PC-9 (cell line): ENCODE measurements around the gene UNC50. TPM values are rescaled to one million over a fixed set of nuclear protein-coding genes. Genes with fewer than 3 reads are reported as not detected.

Experiments
- BruUV-seq: library from RNA; stranded (reverse); fragments of 400-500 nt; replicated peaks from 2 replicates; lab custom pipeline; 2021; lab: Mats Ljungman, UMichigan
- CTCF ChIA-PET: fragments of 300-600 bp; sonication (Branson Sonifier 250); formaldehyde crosslinking; loops from one replicate; lab custom pipeline; 2022; ENCODE audit warnings: antibody characterized with exemption; lab: Charles Lee
- POLR2A ChIA-PET: fragments of 300-600 bp; sonication (Branson Sonifier 250); formaldehyde crosslinking; loops from one replicate; lab custom pipeline; 2022; ENCODE audit warnings: antibody characterized with exemption; ENCODE audit not compliant: unreplicated experiment; lab: Charles Lee
- DNase-seq, 2 experiments: peaks; one replicate each; pipeline versions ENCODE4 v3.0.0 to v3.0.0-alpha.2; 2015 to 2022; ENCODE audit warnings: mixed read lengths in 1 of 2
- H2AFZ ChIP-seq: fragments of 200-600 bp; sonication (generic); 2 replicates; pipeline ENCODE4 v1.8.1; 2017; ENCODE audit warnings: antibody characterized with exemption
- H3F3A ChIP-seq: fragments of 200-600 bp; sonication (generic); 2 replicates; pipeline ENCODE4 v1.8.1; 2017; ENCODE audit warnings: antibody characterized with exemption, mild to moderate bottlenecking, low read depth; ENCODE audit not compliant: insufficient read depth
- H3K27ac ChIP-seq: fragments of 200-600 bp; sonication (generic); 2 replicates; pipeline ENCODE4 v1.6.1; 2016; ENCODE audit warnings: mixed run types
- H3K27me3 ChIP-seq: fragments of 200-600 bp; sonication (generic); 2 replicates; pipeline ENCODE4 v1.6.1; 2016; ENCODE audit warnings: low read depth, mixed run types; ENCODE audit not compliant: insufficient read depth
- H3K36me3 ChIP-seq: fragments of 200-600 bp; sonication (generic); 2 replicates; pipeline ENCODE4 v1.6.1; 2016; ENCODE audit warnings: low read depth, mixed run types
- H3K4me1 ChIP-seq: fragments of 200-600 bp; sonication (generic); replicated peaks from 2 replicates; pipeline ENCODE4 v1.6.1; 2016; ENCODE audit warnings: mixed run types; ENCODE audit not compliant: insufficient read depth
- H3K4me2 ChIP-seq: fragments of 200-600 bp; sonication (generic); 2 replicates; pipeline ENCODE4 v1.6.1; 2017; ENCODE audit warnings: mixed run types
- H3K4me3 ChIP-seq: fragments of 200-600 bp; sonication (generic); 2 replicates; pipeline ENCODE4 v1.6.1; 2016; ENCODE audit warnings: mixed run types
- H3K79me2 ChIP-seq: fragments of 200-600 bp; sonication (generic); 2 replicates; pipeline ENCODE4 v1.6.1; 2017; ENCODE audit warnings: low read depth, mixed run types
- H3K9me2 ChIP-seq: fragments of 200-600 bp; sonication (generic); 2 replicates; pipeline ENCODE4 v1.8.1; 2017; ENCODE audit warnings: mild to moderate bottlenecking; ENCODE audit not compliant: insufficient read depth
- H3K9me3 ChIP-seq: fragments of 200-600 bp; sonication (generic); 2 replicates; pipeline ENCODE4 v1.8.1; 2016; ENCODE audit warnings: low read depth; ENCODE audit not compliant: insufficient read depth
- H4K20me1 ChIP-seq: fragments of 200-600 bp; sonication (generic); 2 replicates; pipeline ENCODE4 v1.8.1; 2017; ENCODE audit not compliant: insufficient read depth
- CTCF ChIP-seq: fragments of 200-600 bp; sonication (generic); conservative IDR thresholded peaks from 2 replicates; pipeline ENCODE4 v1.6.1; 2017; ENCODE audit warnings: mixed run types, antibody characterized with exemption, mild to moderate bottlenecking, moderate library complexity
- EZH2 ChIP-seq: fragments of 200-600 bp; sonication (generic); IDR thresholded peaks from 2 replicates; pipeline ENCODE4 v1.8.0; 2017; ENCODE audit warnings: antibody characterized with exemption, low read depth
- intact Hi-C: fragments of 100-400 bp; cut with micrococcal nuclease; formaldehyde crosslinking; loops from one replicate; pipeline ENCODE4 v1.10.0; 2022; ENCODE audit not compliant: unreplicated experiment
- total RNA-seq: library from RNA; stranded (reverse); gene quantifications from 2 replicates; pipeline ENCODE4 v1.2.3, GENCODE V29; 2021

Gene UNC50
- total RNA-seq, 1 experiment from 2014 or later = 46.0 TPM

GRCh38 chr2:98606431-98606830 is 2.0 kb upstream of the UNC50 start:
- Histone ChIP-seq H3K4me3 (peak overlapping the region; percentile 77; the same call in 1 of the 2 replicates), H3F3A (peaks cover 5% of the 10 kb centered on the region), H3K4me2 (peak overlapping the region; percentile 96), H3K27ac (no peak overlapping the region), H2AFZ (no peak overlapping the region), H3K27me3 (no peaks in the 10 kb centered on the region), H3K9me3 (no peaks in the 10 kb centered on the region), H3K36me3 (peaks cover 18% of the 10 kb centered on the region), H3K9me2 (no peaks in the 10 kb centered on the region), H3K79me2 (peaks cover 63% of the 10 kb centered on the region), H3K4me1 (peaks cover 25% of the 10 kb centered on the region), H4K20me1 (peaks cover 10% of the 10 kb centered on the region; the same call in 1 of the 2 replicates)
- no TSS peak for BruUV-seq
- POLR2A ChIA-PET = no interaction called here
- no peak for TF ChIP-seq EZH2
- no peak for TF ChIP-seq CTCF
- no peak for DNase-seq
- intact Hi-C loops = loop anchor here (5.0 to 10.0 kb wide), 2 partner anchors 461 to 892 kb away; partner anchors contain the start of gene ZAP70
- CTCF ChIA-PET = no interaction called here

GRCh38 chr2:98607104-98607503 is 1.3 kb upstream of the UNC50 start:
- no peak for DNase-seq
- H3K79me2 ChIP-seq = peaks cover 65% of the 10 kb centered on the region
- no peaks in the 10 kb centered on the region for H3K27me3 ChIP-seq
- peaks cover 25% of the 10 kb centered on the region for H3K4me1 ChIP-seq
- ChIA-PET CTCF (no interaction called here), POLR2A (no interaction called here)
- no peak overlapping the region for H3K27ac ChIP-seq
- peaks cover 3% of the 10 kb centered on the region; the same call in 1 of the 2 replicates for H4K20me1 ChIP-seq
- H3F3A ChIP-seq = peaks cover 5% of the 10 kb centered on the region
- peak overlapping the region; percentile 77 for H3K4me3 ChIP-seq
- no TSS peak for BruUV-seq
- intact Hi-C loops = loop anchor here (5.0 to 10.0 kb wide), 2 partner anchors 460 to 892 kb away; partner anchors contain the start of gene ZAP70
- H2AFZ ChIP-seq = no peak overlapping the region
- H3K36me3 ChIP-seq = peaks cover 20% of the 10 kb centered on the region
- peak overlapping the region; percentile 96 for H3K4me2 ChIP-seq
- H3K9me3 ChIP-seq = no peaks in the 10 kb centered on the region
- no peak for TF ChIP-seq CTCF
- no peak for TF ChIP-seq EZH2
- H3K9me2 ChIP-seq = no peaks in the 10 kb centered on the region

GRCh38 chr2:98607741-98608115 is 661 bp upstream of the UNC50 start:
- DNase-seq = no peak
- peaks cover 65% of the 10 kb centered on the region for H3K79me2 ChIP-seq
- peak overlapping the region; percentile 77 for H3K4me3 ChIP-seq
- no peaks in the 10 kb centered on the region for H3K9me2 ChIP-seq
- H3K9me3 ChIP-seq = no peaks in the 10 kb centered on the region
- H3K27ac ChIP-seq = peak overlapping the region; percentile 70
- ChIA-PET POLR2A (no interaction called here), CTCF (no interaction called here)
- no peaks in the 10 kb centered on the region for H3K27me3 ChIP-seq
- intact Hi-C loops = loop anchor here (5.0 to 10.0 kb wide), 2 partner anchors 460 to 893 kb away; partner anchors contain the start of gene ZAP70
- H3K4me2 ChIP-seq = peak overlapping the region; percentile 96
- H4K20me1 ChIP-seq = peaks cover 3% of the 10 kb centered on the region; the same call in 1 of the 2 replicates
- peaks cover 25% of the 10 kb centered on the region for H3K4me1 ChIP-seq
- BruUV-seq = no TSS peak
- peaks cover 5% of the 10 kb centered on the region for H3F3A ChIP-seq
- peaks cover 27% of the 10 kb centered on the region for H3K36me3 ChIP-seq
- TF ChIP-seq CTCF (no peak), EZH2 (no peak)
- H2AFZ ChIP-seq = peak overlapping the region; percentile 93
